ENCODE results near the gene GPR162.

- TF ChIP-seq, protein P1, sequence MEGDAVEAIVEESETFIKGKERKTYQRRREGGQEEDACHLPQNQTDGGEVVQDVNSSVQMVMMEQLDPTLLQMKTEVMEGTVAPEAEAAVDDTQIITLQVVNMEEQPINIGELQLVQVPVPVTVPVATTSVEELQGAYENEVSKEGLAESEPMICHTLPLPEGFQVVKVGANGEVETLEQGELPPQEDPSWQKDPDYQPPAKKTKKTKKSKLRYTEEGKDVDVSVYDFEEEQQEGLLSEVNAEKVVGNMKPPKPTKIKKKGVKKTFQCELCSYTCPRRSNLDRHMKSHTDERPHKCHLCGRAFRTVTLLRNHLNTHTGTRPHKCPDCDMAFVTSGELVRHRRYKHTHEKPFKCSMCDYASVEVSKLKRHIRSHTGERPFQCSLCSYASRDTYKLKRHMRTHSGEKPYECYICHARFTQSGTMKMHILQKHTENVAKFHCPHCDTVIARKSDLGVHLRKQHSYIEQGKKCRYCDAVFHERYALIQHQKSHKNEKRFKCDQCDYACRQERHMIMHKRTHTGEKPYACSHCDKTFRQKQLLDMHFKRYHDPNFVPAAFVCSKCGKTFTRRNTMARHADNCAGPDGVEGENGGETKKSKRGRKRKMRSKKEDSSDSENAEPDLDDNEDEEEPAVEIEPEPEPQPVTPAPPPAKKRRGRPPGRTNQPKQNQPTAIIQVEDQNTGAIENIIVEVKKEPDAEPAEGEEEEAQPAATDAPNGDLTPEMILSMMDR (IDR thresholded peaks at IDR 0.05; ENCODE audit: low read depth, low read length, poor library complexity, severe bottlenecking) = peak; percentile 97
- no peak for TF ChIP-seq EZH2phosphoT487 (IDR thresholded peaks at IDR 0.05; ENCODE audit: borderline replicate concordance, low read length)
Measured at GRCh38 chr12:6778574-6779550, 42.8 kb upstream of the GPR162 start.
